HepG2 (cell line): ENCODE results near the gene UTP3. TPM values are rescaled to one million over a fixed set of nuclear protein-coding genes. Genes with fewer than 3 reads are reported as not detected.
A peak's percentile ranks its signal among the peaks of the same experiment; 100 is the strongest.

ENCODE experiments used
- AKAP8 ChIP-seq: sonication (generic); formaldehyde crosslinking; IDR thresholded peaks from 2 replicates; pipeline ENCODE4 v1.5.1; 2020; ENCODE audit warnings: mild to moderate bottlenecking, missing genetic modification reagents
- CBFB ChIP-seq: sonication (generic); formaldehyde crosslinking; IDR thresholded peaks from 2 replicates; pipeline ENCODE4 v1.4.0; 2020; ENCODE audit warnings: missing genetic modification reagents
- CC2D1A ChIP-seq: sonication (generic); formaldehyde crosslinking; IDR thresholded peaks from 2 replicates; pipeline ENCODE4 v1.8.1; 2023; ENCODE audit warnings: mild to moderate bottlenecking, missing genetic modification reagents
- ELF4 ChIP-seq: sonication (generic); formaldehyde crosslinking; IDR thresholded peaks from 2 replicates; pipeline ENCODE4 v1.5.0; 2020; ENCODE audit warnings: missing genetic modification reagents, mild to moderate bottlenecking, moderate library complexity, borderline replicate concordance
- FOXK1 ChIP-seq: sonication (generic); formaldehyde crosslinking; IDR thresholded peaks from 2 replicates; pipeline ENCODE4 v1.4.0; 2020; ENCODE audit warnings: low read depth, missing genetic modification reagents, borderline replicate concordance
- MTA3 ChIP-seq: sonication (generic); formaldehyde crosslinking; IDR thresholded peaks from 2 replicates; pipeline ENCODE4 v1.4.0; 2020; ENCODE audit warnings: missing genetic modification reagents
- PCBP1 ChIP-seq: fragments of 200-400 bp; formaldehyde crosslinking; IDR thresholded peaks from 2 replicates; pipeline ENCODE4 v1.6.1; 2017; ENCODE audit warnings: mild to moderate bottlenecking, low read depth, low read length, borderline replicate concordance
- PHF5A ChIP-seq: IDR thresholded peaks from one replicate; pipeline ENCODE4 v1.6.1; 2018; ENCODE audit warnings: low read depth, missing genetic modification reagents; ENCODE audit not compliant: unreplicated experiment
- RARA ChIP-seq: IDR thresholded peaks from 2 replicates; pipeline ENCODE4 v1.6.1; 2016; ENCODE audit warnings: missing genetic modification reagents, missing compliant biosample characterization
- SMAD3 ChIP-seq: sonication (generic); formaldehyde crosslinking; IDR thresholded peaks from 2 replicates; pipeline ENCODE4 v1.4.0; 2020; ENCODE audit warnings: missing genetic modification reagents
- SMYD3 ChIP-seq: sonication (generic); formaldehyde crosslinking; IDR thresholded peaks from 2 replicates; pipeline ENCODE4 v1.8.1; 2023; ENCODE audit warnings: mild to moderate bottlenecking, missing genetic modification reagents
- SP2 ChIP-seq: sonication (generic); formaldehyde crosslinking; IDR thresholded peaks from 2 replicates; pipeline ENCODE4 v1.5.1; 2020; ENCODE audit warnings: mild to moderate bottlenecking, missing genetic modification reagents
- ZBTB7A ChIP-seq: sonication (generic); formaldehyde crosslinking; IDR thresholded peaks from 2 replicates; pipeline ENCODE4 v1.8.0; 2022; ENCODE audit warnings: mild to moderate bottlenecking, missing genetic modification reagents
- ZFP62 ChIP-seq: sonication (generic); formaldehyde crosslinking; IDR thresholded peaks from 2 replicates; pipeline ENCODE4 v1.4.0; 2020; ENCODE audit warnings: missing genetic modification reagents
- ZNF12 ChIP-seq: sonication (generic); formaldehyde crosslinking; IDR thresholded peaks from 2 replicates; pipeline ENCODE4 v1.5.0; 2020; ENCODE audit warnings: missing genetic modification reagents
- ZNF282 ChIP-seq: fragments of 450-650 bp; IDR thresholded peaks from 2 replicates; pipeline ENCODE4 v1.6.1; 2018; ENCODE audit not compliant: partially characterized antibody
- ZNF460 ChIP-seq: sonication (generic); formaldehyde crosslinking; IDR thresholded peaks from 2 replicates; pipeline ENCODE4 v1.5.1; 2020; ENCODE audit warnings: missing genetic modification reagents, mild to moderate bottlenecking, borderline replicate concordance
- ZNF562 ChIP-seq: sonication (generic); formaldehyde crosslinking; IDR thresholded peaks from 2 replicates; pipeline ENCODE4 v1.8.0; 2022; ENCODE audit warnings: missing genetic modification reagents, borderline replicate concordance
- ZNF672 ChIP-seq: sonication (generic); formaldehyde crosslinking; IDR thresholded peaks from 2 replicates; pipeline ENCODE4 v1.8.1; 2022; ENCODE audit warnings: missing genetic modification reagents
- ZNF75D ChIP-seq: sonication (generic); formaldehyde crosslinking; IDR thresholded peaks from 2 replicates; pipeline ENCODE4 v1.8.1; 2023; ENCODE audit warnings: missing genetic modification reagents, mild to moderate bottlenecking, borderline replicate concordance
- polyA plus RNA-seq, 8 experiments: library from polyadenylated mRNA; depleted of rRNA in 3 of 8; stranded (reverse) in 7 of 8; unstranded in 1 of 8; fragments of >200 nt; fragmentation: Illumina TruSeq in 4 of 8; extraction: Trizol in 4 of 8; gene quantifications; 2 replicates each; pipeline versions ENCODE4 v1.2.1 to v1.2.3, GENCODE V29; 2011 to 2016; ENCODE audit warnings: low read depth in 4 of 8, missing spikeins in 1 of 8, mixed read lengths in 1 of 8; ENCODE audit not compliant: insufficient read depth in 1 of 8
- total RNA-seq, 5 experiments: library from RNA; depleted of rRNA; stranded (reverse); fragments of >200 nt; fragmentation: Illumina TruSeq; extraction: Trizol; gene quantifications; 2 replicates each; pipeline ENCODE4 v1.2.3, GENCODE V29; 2016; ENCODE audit warnings: low read depth in 1 of 5
- TF ChIP-seq, protein P1 (sequence below): sonication (generic); formaldehyde crosslinking; IDR thresholded peaks from 2 replicates; pipeline ENCODE4 v1.4.0; 2020; ENCODE audit warnings: missing genetic modification reagents, borderline replicate concordance
- TF ChIP-seq, protein P2 (sequence below): sonication (generic); formaldehyde crosslinking; IDR thresholded peaks from 2 replicates; pipeline ENCODE4 v1.5.0; 2020; ENCODE audit warnings: mild to moderate bottlenecking, missing genetic modification reagents, moderate library complexity
- TF ChIP-seq, protein P3 (sequence below): sonication (generic); formaldehyde crosslinking; conservative IDR thresholded peaks from 2 replicates; pipeline ENCODE4 v1.8.0; 2022; ENCODE audit warnings: low read depth, missing genetic modification reagents
- TF ChIP-seq, protein P4 (sequence below): sonication (generic); formaldehyde crosslinking; IDR thresholded peaks from 2 replicates; pipeline ENCODE4 v1.4.0; 2020; ENCODE audit warnings: missing genetic modification reagents, borderline replicate concordance

UTP3 gene
- total and polyA plus RNA-seq, 2 of the 13 experiments (the other 11 are each of a cell fraction or from before 2014, with no cell fraction given), result 6.9 to 19.5 TPM

DNA sequence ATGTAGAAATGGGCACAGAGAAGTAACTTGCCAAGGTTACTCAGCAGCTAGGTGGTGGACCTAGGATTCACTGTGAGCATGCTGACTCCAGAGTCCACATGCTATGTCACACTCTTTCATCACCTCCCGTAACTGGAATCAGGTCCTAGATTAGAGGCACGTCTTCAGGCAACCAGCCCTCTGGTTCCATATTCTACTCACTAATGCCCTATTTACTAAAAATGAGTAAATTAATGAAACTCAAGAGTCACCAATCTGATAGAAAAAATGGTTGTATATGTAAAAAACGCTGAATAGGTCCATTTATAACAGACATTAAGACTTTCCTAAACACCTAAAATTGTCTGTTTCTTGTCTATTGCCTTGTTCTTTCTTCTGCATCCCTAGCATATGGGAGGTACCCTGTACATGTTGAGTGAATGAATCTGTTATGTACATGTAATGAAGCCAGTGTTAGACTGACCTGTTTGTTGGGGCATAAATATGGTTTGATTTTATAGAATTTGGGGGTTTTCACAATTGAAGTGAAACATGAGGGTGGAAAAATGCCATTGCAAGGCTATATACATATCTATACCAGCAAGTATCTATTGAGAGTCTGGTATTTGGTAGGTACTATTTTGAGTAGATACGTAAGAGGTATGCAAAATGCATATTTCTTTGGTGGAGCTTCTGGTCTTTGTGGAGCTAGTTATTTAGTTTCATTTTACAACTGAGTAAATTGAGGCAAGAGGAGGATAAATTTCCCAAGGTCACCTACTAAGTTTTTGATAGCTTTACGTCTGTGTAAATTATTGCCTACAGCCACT is 26.0 kb downstream of the UTP3 start (continued):
- TF ChIP-seq, protein P1, sequence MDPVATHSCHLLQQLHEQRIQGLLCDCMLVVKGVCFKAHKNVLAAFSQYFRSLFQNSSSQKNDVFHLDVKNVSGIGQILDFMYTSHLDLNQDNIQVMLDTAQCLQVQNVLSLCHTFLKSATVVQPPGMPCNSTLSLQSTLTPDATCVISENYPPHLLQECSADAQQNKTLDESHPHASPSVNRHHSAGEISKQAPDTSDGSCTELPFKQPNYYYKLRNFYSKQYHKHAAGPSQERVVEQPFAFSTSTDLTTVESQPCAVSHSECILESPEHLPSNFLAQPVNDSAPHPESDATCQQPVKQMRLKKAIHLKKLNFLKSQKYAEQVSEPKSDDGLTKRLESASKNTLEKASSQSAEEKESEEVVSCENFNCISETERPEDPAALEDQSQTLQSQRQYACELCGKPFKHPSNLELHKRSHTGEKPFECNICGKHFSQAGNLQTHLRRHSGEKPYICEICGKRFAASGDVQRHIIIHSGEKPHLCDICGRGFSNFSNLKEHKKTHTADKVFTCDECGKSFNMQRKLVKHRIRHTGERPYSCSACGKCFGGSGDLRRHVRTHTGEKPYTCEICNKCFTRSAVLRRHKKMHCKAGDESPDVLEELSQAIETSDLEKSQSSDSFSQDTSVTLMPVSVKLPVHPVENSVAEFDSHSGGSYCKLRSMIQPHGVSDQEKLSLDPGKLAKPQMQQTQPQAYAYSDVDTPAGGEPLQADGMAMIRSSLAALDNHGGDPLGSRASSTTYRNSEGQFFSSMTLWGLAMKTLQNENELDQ (CRISPR knock-in tag), result no peak
- TF ChIP-seq ZNF75D (CRISPR knock-in tag) (no peak), ZNF282 (no peak), ZNF460 (no peak), CBFB (CRISPR knock-in tag) (no peak), SMYD3 (CRISPR knock-in tag) (no peak), PHF5A (CRISPR knock-in tag) (no peak), AKAP8 (no peak), PCBP1 (no peak), SMAD3 (CRISPR knock-in tag) (no peak), MTA3 (CRISPR knock-in tag) (no peak), CC2D1A (no peak), RARA (CRISPR knock-in tag) (no peak; the same call in 1 of the 2 replicates), ZNF562 (CRISPR knock-in tag) (no peak), ZFP62 (CRISPR knock-in tag) (no peak), FOXK1 (CRISPR knock-in tag) (peak; percentile 30; the same call in 1 of the 2 replicates), SP2 (CRISPR knock-in tag) (no peak), ZNF672 (CRISPR knock-in tag) (no peak), ZBTB7A (CRISPR knock-in tag) (no peak), ZNF12 (peak; percentile 82; the same call in 1 of the 2 replicates), ELF4 (no peak)
- TF ChIP-seq, protein P2, sequence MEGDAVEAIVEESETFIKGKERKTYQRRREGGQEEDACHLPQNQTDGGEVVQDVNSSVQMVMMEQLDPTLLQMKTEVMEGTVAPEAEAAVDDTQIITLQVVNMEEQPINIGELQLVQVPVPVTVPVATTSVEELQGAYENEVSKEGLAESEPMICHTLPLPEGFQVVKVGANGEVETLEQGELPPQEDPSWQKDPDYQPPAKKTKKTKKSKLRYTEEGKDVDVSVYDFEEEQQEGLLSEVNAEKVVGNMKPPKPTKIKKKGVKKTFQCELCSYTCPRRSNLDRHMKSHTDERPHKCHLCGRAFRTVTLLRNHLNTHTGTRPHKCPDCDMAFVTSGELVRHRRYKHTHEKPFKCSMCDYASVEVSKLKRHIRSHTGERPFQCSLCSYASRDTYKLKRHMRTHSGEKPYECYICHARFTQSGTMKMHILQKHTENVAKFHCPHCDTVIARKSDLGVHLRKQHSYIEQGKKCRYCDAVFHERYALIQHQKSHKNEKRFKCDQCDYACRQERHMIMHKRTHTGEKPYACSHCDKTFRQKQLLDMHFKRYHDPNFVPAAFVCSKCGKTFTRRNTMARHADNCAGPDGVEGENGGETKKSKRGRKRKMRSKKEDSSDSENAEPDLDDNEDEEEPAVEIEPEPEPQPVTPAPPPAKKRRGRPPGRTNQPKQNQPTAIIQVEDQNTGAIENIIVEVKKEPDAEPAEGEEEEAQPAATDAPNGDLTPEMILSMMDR, result no peak
- TF ChIP-seq, protein P3, sequence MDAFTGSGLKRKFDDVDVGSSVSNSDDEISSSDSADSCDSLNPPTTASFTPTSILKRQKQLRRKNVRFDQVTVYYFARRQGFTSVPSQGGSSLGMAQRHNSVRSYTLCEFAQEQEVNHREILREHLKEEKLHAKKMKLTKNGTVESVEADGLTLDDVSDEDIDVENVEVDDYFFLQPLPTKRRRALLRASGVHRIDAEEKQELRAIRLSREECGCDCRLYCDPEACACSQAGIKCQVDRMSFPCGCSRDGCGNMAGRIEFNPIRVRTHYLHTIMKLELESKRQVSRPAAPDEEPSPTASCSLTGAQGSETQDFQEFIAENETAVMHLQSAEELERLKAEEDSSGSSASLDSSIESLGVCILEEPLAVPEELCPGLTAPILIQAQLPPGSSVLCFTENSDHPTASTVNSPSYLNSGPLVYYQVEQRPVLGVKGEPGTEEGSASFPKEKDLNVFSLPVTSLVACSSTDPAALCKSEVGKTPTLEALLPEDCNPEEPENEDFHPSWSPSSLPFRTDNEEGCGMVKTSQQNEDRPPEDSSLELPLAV, result no peak
- TF ChIP-seq, protein P4, sequence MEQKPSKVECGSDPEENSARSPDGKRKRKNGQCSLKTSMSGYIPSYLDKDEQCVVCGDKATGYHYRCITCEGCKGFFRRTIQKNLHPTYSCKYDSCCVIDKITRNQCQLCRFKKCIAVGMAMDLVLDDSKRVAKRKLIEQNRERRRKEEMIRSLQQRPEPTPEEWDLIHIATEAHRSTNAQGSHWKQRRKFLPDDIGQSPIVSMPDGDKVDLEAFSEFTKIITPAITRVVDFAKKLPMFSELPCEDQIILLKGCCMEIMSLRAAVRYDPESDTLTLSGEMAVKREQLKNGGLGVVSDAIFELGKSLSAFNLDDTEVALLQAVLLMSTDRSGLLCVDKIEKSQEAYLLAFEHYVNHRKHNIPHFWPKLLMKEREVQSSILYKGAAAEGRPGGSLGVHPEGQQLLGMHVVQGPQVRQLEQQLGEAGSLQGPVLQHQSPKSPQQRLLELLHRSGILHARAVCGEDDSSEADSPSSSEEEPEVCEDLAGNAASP (CRISPR knock-in tag), result no peak
